ENCODE data around the gene CCDC134. TPM values are rescaled to one million over a fixed set of nuclear protein-coding genes. Genes with fewer than 3 reads are reported as not detected.

The CCDC134 gene
- polyA plus RNA-seq, 1 donor from 2014 or later, result 2.2 TPM

DNA sequence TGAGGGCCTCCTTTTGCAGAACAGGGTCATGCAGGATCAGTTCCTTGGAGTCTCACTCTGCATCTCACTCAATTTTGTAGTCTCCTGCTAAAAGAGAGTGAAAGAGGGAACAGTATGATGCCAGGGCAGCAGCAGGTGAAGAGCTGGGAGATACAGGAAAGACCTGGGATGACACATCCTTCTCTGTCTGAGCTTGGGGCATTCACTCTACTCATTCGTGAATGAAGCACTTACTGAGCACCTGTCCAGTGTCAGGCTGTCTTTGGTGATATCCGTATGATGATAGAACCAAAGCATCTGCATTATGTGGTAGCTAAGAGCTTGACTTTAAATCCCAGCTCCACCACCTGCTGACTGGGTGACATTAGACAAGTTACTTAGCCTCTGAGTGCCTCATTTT lies 46.8 kb downstream of the CCDC134 start:
- Histone ChIP-seq H3K4me2 (ENCODE audit: low read length) (no peak overlapping the region), H2AFZ (ENCODE audit: low read depth, low read length) (no peak overlapping the region), H3K79me2 (replicated peaks; ENCODE audit: insufficient read depth, low read length) (peaks cover 80% of the 10 kb centered on the region), H3K36me3 (ENCODE audit: insufficient read depth, low read length) (peaks cover 7% of the 10 kb centered on the region), H4K20me1 (ENCODE audit: insufficient read depth) (peaks cover 5% of the 10 kb centered on the region), H3K9me3 (ENCODE audit: low read length) (no peaks in the 10 kb centered on the region), H3K4me3 (ENCODE audit: low read length) (no peak overlapping the region), H3K27me3 (ENCODE audit: insufficient read depth, low read depth, low read length) (no peaks in the 10 kb centered on the region), H3K9ac (ENCODE audit: low read length) (no peak overlapping the region), H3K27ac (ENCODE audit: low read length) (peak overlapping the region; percentile 45), H3F3A (ENCODE audit: insufficient read depth, low read length, poor library complexity, severe bottlenecking) (no peaks in the 10 kb centered on the region), H3K9me2 (ENCODE audit: insufficient read depth, low read length) (no peaks in the 10 kb centered on the region)
- no peak for TF ChIP-seq POLR2AphosphoS5 (IDR thresholded peaks at IDR 0.05)
- TF ChIP-seq, protein P1, sequence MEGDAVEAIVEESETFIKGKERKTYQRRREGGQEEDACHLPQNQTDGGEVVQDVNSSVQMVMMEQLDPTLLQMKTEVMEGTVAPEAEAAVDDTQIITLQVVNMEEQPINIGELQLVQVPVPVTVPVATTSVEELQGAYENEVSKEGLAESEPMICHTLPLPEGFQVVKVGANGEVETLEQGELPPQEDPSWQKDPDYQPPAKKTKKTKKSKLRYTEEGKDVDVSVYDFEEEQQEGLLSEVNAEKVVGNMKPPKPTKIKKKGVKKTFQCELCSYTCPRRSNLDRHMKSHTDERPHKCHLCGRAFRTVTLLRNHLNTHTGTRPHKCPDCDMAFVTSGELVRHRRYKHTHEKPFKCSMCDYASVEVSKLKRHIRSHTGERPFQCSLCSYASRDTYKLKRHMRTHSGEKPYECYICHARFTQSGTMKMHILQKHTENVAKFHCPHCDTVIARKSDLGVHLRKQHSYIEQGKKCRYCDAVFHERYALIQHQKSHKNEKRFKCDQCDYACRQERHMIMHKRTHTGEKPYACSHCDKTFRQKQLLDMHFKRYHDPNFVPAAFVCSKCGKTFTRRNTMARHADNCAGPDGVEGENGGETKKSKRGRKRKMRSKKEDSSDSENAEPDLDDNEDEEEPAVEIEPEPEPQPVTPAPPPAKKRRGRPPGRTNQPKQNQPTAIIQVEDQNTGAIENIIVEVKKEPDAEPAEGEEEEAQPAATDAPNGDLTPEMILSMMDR (IDR thresholded peaks at IDR 0.05; ENCODE audit: poor library complexity, severe bottlenecking), result no peak
- no peak for TF ChIP-seq EP300 (conservative IDR thresholded peaks at IDR 0.05; ENCODE audit: poor library complexity, severe bottlenecking)
- no peak for TF ChIP-seq EZH2 (IDR thresholded peaks at IDR 0.05; ENCODE audit: borderline replicate concordance, insufficient read depth, low read length, poor library complexity, severe bottlenecking)
- no peak for TF ChIP-seq SMC3 (conservative IDR thresholded peaks at IDR 0.05; ENCODE audit: poor library complexity)
- no peak for TF ChIP-seq MXI1 (conservative IDR thresholded peaks at IDR 0.05; ENCODE audit: poor library complexity, severe bottlenecking)
- no peak for TF ChIP-seq TAF1 (IDR thresholded peaks at IDR 0.05; ENCODE audit: low read depth)
- TF ChIP-seq RAD21 (conservative IDR thresholded peaks at IDR 0.05), result no peak
- TF ChIP-seq, protein P2, sequence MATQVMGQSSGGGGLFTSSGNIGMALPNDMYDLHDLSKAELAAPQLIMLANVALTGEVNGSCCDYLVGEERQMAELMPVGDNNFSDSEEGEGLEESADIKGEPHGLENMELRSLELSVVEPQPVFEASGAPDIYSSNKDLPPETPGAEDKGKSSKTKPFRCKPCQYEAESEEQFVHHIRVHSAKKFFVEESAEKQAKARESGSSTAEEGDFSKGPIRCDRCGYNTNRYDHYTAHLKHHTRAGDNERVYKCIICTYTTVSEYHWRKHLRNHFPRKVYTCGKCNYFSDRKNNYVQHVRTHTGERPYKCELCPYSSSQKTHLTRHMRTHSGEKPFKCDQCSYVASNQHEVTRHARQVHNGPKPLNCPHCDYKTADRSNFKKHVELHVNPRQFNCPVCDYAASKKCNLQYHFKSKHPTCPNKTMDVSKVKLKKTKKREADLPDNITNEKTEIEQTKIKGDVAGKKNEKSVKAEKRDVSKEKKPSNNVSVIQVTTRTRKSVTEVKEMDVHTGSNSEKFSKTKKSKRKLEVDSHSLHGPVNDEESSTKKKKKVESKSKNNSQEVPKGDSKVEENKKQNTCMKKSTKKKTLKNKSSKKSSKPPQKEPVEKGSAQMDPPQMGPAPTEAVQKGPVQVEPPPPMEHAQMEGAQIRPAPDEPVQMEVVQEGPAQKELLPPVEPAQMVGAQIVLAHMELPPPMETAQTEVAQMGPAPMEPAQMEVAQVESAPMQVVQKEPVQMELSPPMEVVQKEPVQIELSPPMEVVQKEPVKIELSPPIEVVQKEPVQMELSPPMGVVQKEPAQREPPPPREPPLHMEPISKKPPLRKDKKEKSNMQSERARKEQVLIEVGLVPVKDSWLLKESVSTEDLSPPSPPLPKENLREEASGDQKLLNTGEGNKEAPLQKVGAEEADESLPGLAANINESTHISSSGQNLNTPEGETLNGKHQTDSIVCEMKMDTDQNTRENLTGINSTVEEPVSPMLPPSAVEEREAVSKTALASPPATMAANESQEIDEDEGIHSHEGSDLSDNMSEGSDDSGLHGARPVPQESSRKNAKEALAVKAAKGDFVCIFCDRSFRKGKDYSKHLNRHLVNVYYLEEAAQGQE (IDR thresholded peaks at IDR 0.05; ENCODE audit: borderline replicate concordance), result no peak

DNA sequence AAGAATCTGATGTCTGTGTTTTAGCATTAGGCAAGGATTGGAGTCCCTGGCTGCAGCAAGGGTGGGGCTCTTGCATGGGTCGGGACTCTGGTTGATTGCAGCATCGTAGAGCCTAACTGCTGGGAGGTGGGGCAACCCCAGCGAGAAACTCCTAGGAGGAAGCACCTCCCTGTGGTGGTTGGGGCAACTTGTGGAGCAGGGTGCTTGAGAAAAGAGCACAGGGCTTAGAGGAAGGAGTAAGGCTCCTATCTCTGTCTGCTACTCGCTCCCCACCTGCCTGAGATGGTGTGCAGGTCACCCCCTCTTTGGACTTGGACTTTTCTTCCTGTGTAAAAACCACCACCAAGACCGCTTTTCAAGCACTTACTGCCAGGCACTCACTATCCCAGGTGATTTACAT lies 48.0 kb downstream of the CCDC134 start:
- no peak overlapping the region for H3K27ac ChIP-seq (ENCODE audit: low read length)
- no peaks in the 10 kb centered on the region for H3K9me3 ChIP-seq (ENCODE audit: low read length)
- peaks cover 5% of the 10 kb centered on the region for H4K20me1 ChIP-seq (ENCODE audit: insufficient read depth)
- H3K36me3 ChIP-seq (ENCODE audit: insufficient read depth, low read length), result peaks cover under 1% of the 10 kb centered on the region
- no peak overlapping the region for H3K4me2 ChIP-seq (ENCODE audit: low read length)
- no peaks in the 10 kb centered on the region for H3K27me3 ChIP-seq (ENCODE audit: insufficient read depth, low read depth, low read length)
- H2AFZ ChIP-seq (ENCODE audit: low read depth, low read length), result no peak overlapping the region
- peaks cover 80% of the 10 kb centered on the region for H3K79me2 ChIP-seq (replicated peaks; ENCODE audit: insufficient read depth, low read length)
- TF ChIP-seq EZH2 (IDR thresholded peaks at IDR 0.05; ENCODE audit: borderline replicate concordance, insufficient read depth, low read length, poor library complexity, severe bottlenecking), result no peak
- TF ChIP-seq RAD21 (conservative IDR thresholded peaks at IDR 0.05), result no peak
- TF ChIP-seq TAF1 (IDR thresholded peaks at IDR 0.05; ENCODE audit: low read depth), result no peak
- no peak for TF ChIP-seq POLR2AphosphoS5 (IDR thresholded peaks at IDR 0.05)
- H3K9ac ChIP-seq (ENCODE audit: low read length), result no peak overlapping the region
- no peaks in the 10 kb centered on the region for H3K9me2 ChIP-seq (ENCODE audit: insufficient read depth, low read length)
- H3K4me3 ChIP-seq (ENCODE audit: low read length), result no peak overlapping the region
- H3F3A ChIP-seq (ENCODE audit: insufficient read depth, low read length, poor library complexity, severe bottlenecking), result no peaks in the 10 kb centered on the region
